ENCODE measurements around the gene ARF1.
A peak's percentile ranks its signal among the peaks of the same experiment; 100 is the strongest.

ARF1 gene

DNA sequence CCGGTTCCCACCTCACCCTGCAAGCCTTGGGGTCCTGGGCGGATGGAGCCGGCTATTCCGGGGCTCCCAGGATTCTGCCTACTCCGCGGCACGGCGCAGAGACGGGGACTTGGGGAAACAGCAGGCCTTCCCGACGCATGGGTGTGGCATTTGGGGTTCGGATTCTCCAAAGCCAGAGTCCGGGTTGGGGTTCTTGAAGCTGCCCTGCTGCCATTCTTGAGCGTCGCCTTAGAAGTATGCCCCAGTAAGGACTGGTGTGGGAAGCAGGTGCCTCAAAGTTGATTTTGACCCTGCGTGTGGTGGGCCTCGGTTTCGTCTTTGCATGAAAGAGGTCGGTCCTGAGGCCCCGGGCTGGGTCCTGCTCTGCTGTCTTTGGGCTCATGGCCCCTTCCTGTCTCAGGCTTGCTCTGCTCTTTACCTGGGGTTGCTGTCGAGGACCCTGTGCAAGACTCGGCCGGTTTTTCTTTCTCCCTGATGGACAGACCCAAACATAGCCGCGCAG is 58.3 kb downstream of the ARF1 start:
- peak overlapping the region; percentile 84 to 99 (median 95) for H3K27ac ChIP-seq

DNA sequence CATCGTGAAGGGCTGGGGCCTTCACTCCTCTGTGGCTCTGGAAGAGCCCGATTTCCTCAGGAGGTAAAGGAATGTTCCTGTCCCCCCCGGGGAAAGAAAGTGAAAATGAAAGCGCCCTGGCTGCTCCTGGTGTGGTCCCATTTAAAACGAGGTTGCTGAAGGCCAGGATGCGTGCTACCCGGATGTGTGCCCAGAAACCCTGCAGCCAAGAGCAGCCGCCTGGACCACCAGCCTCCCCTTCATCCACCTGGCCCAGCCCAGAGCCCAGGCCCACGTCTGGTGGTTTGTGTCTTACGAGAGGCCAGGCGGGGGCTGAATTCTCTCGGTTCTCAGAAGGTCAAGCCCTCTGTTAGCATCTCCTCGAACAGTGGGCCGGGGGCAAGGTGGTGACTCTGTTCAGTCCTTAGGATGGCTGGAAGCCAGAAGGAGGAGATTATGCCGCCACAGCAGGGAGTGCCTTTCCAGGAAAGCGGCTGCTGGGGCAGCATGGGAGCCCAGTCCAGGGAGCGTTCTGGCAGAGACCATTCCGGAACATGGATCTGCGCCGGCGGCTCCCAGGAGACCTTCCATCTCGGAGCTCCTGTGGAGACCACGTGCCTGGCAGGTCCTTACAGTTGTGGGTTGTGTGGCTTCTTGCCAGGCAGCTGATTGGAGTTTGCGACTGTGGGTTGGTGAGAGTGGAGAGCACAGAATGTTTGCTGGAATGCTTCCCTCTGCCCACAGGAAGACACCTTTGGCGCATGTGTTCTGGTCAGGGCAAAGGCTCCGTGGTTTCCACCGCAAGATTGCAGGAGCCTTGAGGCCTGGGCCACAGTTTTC is 58.9 kb downstream of the ARF1 start:
- peak overlapping the region; percentile 74 to 100 (median 88) for H3K4me3 ChIP-seq

More for the DNA sequence above, 58.3 kb downstream of the ARF1 start:
- peak overlapping the region; percentile 74 to 100 (median 88) for H3K4me3 ChIP-seq

DNA sequence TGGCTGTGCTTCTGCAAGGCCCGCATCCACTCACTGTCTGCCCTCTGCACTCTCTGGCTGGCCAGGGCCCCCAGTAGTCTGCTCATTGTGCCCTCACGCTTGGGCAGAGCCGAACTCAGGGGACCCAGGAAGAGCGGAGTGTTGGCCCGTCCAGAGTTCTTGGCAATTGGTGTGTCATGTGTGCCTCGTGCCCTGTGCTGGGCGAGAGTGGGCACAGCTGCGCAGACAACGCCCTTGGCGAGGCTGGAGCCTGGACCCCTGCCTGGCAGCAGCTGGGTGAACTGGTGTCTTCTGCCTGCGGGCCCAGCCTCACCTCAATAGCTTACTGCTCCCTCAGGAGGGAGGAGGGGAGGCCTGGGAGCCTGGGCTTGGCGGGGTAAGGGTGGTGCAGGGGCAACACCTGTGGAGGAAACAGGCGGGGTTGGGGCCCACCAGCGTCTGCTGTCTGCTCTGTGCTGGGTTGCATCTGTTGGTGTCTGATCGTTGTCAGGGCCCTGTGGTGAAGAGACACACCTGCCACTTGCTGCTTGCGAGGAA is 59.7 kb downstream of the ARF1 start:
- Histone ChIP-seq H3K27ac (peak overlapping the region in 19 of 21 experiments; percentile 84 to 99 (median 95)), H3K4me3 (peak overlapping the region; percentile 74 to 100 (median 88))

More for the DNA sequence above, 58.9 kb downstream of the ARF1 start:
- peak overlapping the region in 20 of 21 experiments; percentile 84 to 99 (median 96) for H3K27ac ChIP-seq

DNA sequence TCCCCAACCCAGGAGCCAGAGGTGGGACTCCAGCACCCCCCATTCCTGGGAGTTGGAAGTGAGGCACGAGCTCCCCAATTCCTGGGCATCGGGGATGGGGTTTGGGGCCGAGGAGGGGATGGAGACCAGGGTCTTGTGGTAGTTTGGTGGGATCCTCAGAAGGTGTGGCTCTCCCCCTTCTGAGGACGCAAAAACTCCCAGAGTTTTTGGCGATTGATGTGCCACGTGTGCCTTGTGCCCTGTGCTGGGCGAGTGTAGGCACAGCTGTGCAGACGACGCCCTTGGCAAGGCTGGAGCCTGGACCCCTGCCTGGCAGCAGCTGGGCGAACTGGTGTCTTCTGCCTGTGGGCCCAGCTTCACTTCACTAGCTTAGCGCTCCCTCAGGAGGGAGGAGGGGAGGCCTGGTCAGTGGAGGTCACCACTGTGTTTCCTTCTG is 60.2 kb downstream of the ARF1 start:
- Histone ChIP-seq H3K4me3 (peak overlapping the region in 3 of 7 experiments; percentile 85 to 100 (median 88)), H3K27ac (peak overlapping the region in 16 of 21 experiments; percentile 1 to 99 (median 96))

DNA sequence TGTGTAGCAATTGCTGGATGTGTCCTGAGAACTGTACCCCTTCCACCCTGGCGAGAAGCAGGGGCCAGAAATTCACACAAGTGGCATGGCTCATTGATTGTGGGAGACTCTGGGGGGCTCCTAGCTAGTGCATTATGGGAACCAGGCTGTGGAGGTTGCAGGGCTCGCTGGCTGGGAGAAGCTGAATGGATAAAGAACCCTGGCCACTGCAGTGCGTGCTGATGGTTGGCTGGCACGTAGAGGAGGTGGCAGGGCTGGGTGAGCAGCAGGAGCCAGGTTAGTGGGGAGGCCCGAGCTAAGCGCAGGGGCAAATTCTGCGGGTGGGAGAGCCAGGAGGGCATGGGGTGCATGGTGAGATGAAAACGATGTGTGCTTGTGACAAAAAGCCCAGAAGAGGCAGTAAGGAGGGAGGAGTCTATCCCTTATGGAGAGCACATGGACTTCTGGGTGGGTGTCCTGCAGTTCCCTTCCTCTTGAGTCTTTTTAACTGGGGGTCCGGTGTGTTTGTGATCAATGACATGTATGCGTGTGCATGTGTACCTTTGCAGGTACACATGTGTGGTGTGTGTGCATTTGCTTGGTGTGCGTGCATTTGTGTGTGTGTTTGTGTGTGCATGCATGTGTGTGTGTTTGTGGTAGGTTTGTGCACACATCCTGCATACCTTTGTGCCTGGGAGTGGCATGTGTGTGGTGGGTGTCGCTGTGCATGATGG is 61.1 kb downstream of the ARF1 start:
- H3K27ac ChIP-seq = peak overlapping the region in 6 of 21 experiments; percentile 10 to 99 (median 96)
- no peak overlapping the region for H3K4me3 ChIP-seq

DNA sequence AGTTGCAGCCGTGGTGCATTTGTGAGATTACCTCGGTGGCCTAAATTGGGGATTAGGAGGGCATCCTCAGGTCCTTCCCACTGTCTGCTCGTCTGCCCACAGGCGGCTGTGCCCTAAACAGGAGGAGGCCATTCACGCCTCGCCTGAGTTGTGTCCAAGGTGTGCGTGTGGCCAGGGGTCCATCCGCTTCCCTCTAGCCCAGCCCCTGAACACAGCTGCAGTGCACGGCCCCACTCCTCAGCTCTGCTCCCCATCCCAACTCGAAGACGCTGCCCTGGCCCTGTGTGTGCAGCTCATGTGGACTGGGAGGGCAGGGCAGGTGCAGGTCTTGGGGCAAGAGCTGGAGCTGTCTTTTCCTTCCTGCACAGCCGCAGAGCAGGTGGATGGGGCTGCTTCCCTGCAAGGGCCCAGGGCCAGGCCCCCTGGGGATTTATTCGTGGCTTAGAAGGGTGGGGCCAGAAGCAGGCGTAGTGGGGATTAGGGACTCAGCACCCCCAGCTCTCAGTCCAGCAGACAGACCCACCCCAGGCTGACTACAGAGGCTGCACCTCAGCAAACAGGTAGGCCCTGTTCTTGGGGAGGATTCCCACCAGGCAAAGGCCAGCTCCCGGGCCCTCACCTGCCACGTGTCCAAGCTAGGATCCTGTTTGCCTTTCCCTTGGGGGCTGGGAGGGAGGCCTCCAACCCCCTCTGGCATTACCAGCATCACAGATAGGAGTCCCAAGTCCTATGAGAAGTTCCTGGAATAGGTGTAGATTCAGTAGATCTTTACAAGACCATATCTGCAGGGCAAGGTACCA is 61.9 kb downstream of the ARF1 start:
- Histone ChIP-seq H3K27ac (peak overlapping the region in 2 of 21 experiments; percentile 17 to 26), H3K4me3 (no peak overlapping the region)

DNA sequence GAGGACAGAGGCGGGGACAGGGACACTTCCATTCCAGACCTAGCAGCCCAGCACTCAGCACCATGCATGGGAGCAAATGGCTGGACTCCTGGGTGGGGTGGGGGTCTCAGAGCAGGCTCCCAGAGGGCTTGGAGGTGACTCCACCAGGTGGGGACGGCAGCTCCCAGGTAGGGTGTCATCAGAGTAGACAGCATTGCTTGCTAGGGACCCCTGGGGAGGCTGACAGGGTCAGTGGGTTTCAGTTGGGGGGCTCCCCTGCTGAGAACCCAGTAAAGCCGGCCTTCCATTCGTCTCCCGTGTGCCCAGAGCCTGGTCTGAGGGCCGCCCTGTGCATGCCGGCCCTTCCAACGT is 62.5 kb downstream of the ARF1 start:
- H3K4me3 ChIP-seq = no peak overlapping the region
- peak overlapping the region in 3 of 21 experiments; percentile 8 to 26 (median 17) for H3K27ac ChIP-seq

DNA sequence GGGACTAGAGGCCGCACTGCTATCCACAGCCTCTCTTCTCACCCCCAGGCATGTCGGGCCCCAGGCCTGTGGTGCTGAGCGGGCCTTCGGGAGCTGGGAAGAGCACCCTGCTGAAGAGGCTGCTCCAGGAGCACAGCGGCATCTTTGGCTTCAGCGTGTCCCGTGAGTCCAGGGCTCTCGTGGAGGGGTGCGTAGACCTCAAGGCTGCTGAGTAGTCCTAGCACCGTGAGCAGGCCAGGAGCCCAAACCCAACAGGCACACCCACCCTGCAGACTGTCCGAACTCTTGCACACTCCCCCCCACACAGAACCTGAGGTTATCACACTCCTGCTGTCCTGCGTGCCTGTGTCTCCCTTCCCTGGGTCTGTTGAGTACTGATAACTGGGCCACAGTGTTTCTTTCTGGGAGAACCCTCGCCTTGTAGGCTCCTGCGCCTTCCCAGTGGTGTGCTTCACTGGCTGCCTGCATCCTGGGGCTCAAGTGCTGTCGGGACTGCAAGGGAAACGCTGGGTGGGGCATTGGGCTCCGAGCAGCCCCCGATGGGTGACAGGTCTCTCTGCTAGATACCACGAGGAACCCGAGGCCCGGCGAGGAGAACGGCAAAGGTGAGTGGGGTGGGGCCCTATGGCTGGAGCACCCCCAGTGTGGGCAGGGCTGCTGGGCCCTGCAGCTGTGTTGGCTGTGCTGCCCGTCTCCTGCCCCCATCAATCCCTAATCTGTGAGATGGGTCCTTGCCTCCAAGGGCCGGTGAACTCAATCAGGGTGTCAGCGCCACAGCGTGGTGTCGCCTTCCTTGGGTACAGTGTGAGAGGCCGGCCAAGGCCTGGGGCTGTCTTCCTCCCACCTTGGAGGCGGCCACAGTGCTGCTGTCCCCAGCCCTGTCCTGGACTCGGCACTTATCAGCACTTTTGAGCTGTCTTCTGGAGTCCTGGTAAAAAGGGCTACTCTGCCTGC is 63.2 kb downstream of the ARF1 start:
- Histone ChIP-seq H3K4me3 (no peak overlapping the region), H3K27ac (peak overlapping the region in 2 of 21 experiments; percentile 8 to 21)

DNA sequence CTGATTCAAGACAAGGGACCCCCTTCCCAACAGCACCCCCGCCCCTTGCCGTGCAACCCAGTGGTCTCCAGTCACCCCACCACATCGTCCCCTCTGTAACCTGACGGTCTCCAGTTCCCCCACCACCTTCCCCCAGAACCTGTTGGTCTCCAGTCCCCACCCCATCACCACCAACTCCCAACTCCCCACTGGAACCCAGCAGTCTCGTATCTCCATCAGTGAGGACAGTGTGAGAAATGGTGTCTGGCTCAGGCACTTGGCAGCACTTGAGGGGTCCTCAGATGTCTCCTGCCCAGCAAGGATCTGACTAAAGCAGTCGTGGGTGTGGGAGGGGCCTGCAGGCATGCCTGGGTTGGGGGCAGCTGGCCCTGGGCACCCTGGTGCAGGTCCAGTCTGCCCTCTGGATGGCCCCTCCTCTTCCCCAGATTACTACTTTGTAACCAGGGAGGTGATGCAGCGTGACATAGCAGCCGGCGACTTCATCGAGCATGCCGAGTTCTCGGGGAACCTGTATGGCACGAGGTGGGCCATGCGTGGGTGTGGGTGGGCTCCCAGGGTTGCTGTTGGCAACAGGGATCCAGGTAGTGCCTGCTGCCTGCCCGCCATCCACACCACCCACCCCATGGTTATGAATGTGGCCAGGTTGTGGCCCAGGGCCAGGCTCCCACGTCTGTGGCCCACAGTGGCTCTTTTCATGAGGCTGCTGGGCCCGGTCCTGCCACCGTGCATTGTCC is 64.1 kb downstream of the ARF1 start:
- no peak overlapping the region for H3K27ac ChIP-seq
- H3K4me3 ChIP-seq = no peak overlapping the region

DNA sequence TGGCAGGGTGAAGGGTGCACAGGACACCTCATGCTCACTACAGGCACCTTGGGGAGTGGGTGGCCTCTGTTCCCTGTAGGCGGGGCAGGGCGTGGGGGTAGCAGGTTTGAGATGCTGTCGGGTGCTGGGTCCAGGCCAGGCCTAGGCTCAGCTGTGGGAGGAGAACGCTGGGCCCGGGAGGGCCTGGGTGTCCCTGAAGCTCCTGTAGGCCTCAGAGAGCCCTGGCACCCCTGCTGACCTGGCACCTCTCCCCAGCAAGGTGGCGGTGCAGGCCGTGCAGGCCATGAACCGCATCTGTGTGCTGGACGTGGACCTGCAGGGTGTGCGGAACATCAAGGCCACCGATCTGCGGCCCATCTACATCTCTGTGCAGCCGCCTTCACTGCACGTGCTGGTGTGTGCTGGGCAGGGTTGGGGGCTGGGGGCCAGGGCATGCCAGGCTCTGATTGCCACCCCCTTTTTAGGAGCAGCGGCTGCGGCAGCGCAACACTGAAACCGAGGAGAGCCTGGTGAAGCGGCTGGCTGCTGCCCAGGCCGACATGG is 64.7 kb downstream of the ARF1 start:
- Histone ChIP-seq H3K4me3 (no peak overlapping the region), H3K27ac (peak overlapping the region in 1 of 21 experiments; percentile 78)

DNA sequence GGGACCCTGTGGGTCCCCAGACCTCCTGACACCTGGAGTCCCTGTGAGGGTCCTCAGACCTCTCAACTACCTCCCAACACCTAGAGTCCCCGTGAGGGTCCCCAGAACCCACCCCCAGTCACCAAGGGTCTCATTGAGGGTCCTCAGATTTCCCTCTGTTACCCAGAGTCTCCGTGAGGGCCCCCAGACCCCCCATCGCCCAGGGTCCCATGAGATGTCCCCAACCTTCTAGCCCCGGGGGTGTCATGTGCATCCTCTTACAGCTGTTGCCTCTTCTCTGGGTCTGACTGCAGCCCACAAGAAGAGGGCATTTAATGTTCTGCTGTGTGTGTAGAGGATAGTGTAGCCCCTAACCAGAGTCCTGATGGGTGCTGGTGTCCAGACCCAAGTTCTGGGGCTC is 65.3 kb downstream of the ARF1 start:
- peak overlapping the region in 11 of 21 experiments; percentile 31 to 85 (median 77) for H3K27ac ChIP-seq

DNA sequence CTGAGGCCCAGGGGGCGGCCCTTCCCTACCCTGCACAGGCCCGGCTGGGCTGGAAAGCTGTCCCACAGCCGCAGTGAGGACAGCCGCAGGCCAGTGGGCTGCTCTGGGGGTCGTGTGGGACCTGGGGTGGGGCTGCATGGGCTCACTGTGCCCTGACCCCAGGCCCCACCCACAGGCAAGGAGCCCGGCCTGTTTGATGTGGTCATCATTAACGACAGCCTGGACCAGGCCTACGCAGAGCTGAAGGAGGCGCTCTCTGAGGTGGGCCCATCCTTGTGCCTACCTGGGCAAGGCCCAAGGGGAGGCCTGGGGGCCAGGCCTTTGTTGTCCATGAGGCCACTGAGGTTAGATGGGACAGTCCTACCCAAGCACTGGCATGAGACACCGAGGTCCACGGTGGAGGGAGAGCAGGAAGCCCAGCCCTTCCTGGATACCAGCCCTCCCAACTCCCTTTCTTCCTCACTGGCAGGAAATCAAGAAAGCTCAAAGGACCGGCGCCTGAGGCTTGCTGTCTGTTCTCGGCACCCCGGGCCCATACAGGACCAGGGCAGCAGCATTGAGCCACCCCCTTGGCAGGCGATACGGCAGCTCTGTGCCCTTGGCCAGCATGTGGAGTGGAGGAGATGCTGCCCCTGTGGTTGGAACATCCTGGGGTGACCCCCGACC is 65.8 kb downstream of the ARF1 start:
- Histone ChIP-seq H3K27ac (peak overlapping the region in 16 of 21 experiments; percentile 12 to 85 (median 70)), H3K4me3 (no peak overlapping the region)

More for the DNA sequence above, 65.3 kb downstream of the ARF1 start:
- H3K4me3 ChIP-seq = no peak overlapping the region
